Measurements from ENCODE around the gene TPK1. TPM values are rescaled to one million over a fixed set of nuclear protein-coding genes. Genes with fewer than 3 reads are reported as not detected.

The TPK1 gene
- total RNA-seq, 6 donors from 2014 or later = 4.2 to 12.3 (median 9.1) TPM

GRCh38 chr7:144713850-144714249, 122.0 kb downstream of the TPK1 start:
- no peak for DNase-seq
- WGBS, 2 donors = 15 to 19% methylated on average over 2 of the region's 2 CpGs

GRCh38 chr7:144710791-144711190, 125.1 kb downstream of the TPK1 start:
- Histone ChIP-seq H3K27me3 (no peaks in the 10 kb centered on the region), H3K36me3 (no peaks in the 10 kb centered on the region), H3K9me3 (no peaks in the 10 kb centered on the region), H3K4me3 (no peak overlapping the region), H3K4me1 (no peaks in the 10 kb centered on the region), H3K27ac (no peak overlapping the region)
- DNase-seq = no peak
- no peak for ATAC-seq (ENCODE audit: low FRiP score in 2 of 2)
- TF ChIP-seq CTCF (IDR thresholded peaks at IDR 0.05) (no peak), POLR2A (IDR thresholded peaks at IDR 0.05) (no peak), POLR2AphosphoS5 (IDR thresholded peaks at IDR 0.05) (no peak), EP300 (IDR thresholded peaks at IDR 0.05) (no peak)
- 89 to 90% methylated on average over 4 of the region's 4 CpGs for WGBS, 2 donors

More at GRCh38 chr7:144713850-144714249, 122.0 kb downstream of the TPK1 start:
- Histone ChIP-seq H3K27me3 (no peaks in the 10 kb centered on the region), H3K4me1 (no peaks in the 10 kb centered on the region), H3K9me3 (no peaks in the 10 kb centered on the region), H3K36me3 (no peaks in the 10 kb centered on the region), H3K27ac (no peak overlapping the region), H3K4me3 (no peak overlapping the region)
- ATAC-seq (ENCODE audit: low FRiP score in 2 of 2) = no peak
- TF ChIP-seq CTCF (IDR thresholded peaks at IDR 0.05) = no peak
- TF ChIP-seq POLR2A (IDR thresholded peaks at IDR 0.05) = no peak
- no peak for TF ChIP-seq POLR2AphosphoS5 (IDR thresholded peaks at IDR 0.05)
- no peak for TF ChIP-seq EP300 (IDR thresholded peaks at IDR 0.05)

- Histone ChIP-seq H3K27ac (no peak overlapping the region), H3K27me3 (no peaks in the 10 kb centered on the region), H3K4me3 (no peak overlapping the region), H3K9me3 (no peaks in the 10 kb centered on the region), H3K36me3 (no peaks in the 10 kb centered on the region), H3K4me1 (no peaks in the 10 kb centered on the region)
- 67 to 75% methylated on average over 1 of the region's 1 CpG for WGBS, 2 donors
- ATAC-seq (ENCODE audit: low FRiP score in 2 of 2) = no peak
- TF ChIP-seq POLR2AphosphoS5 (IDR thresholded peaks at IDR 0.05) (no peak), POLR2A (IDR thresholded peaks at IDR 0.05) (no peak), EP300 (IDR thresholded peaks at IDR 0.05) (no peak), CTCF (IDR thresholded peaks at IDR 0.05) (no peak)
- DNase-seq = no peak
Observed at GRCh38 chr7:144709066-144709465, 126.8 kb downstream of the TPK1 start.

- no peaks in the 10 kb centered on the region for H3K9me3 ChIP-seq
- ATAC-seq (ENCODE audit: low FRiP score in 2 of 2) (no peak), DNase-seq (no peak)
- H3K27ac ChIP-seq = no peak overlapping the region
- H3K36me3 ChIP-seq = no peaks in the 10 kb centered on the region
- H3K27me3 ChIP-seq = no peaks in the 10 kb centered on the region
- no peak overlapping the region for H3K4me3 ChIP-seq
- no peaks in the 10 kb centered on the region for H3K4me1 ChIP-seq
- TF ChIP-seq POLR2A (IDR thresholded peaks at IDR 0.05) (no peak), POLR2AphosphoS5 (IDR thresholded peaks at IDR 0.05) (no peak), EP300 (IDR thresholded peaks at IDR 0.05) (no peak), CTCF (IDR thresholded peaks at IDR 0.05) (no peak)
Observed at GRCh38 chr7:144691240-144691639, 144.6 kb downstream of the TPK1 start.

GRCh38 chr7:144682581-144683280, 153.1 kb downstream of the TPK1 start:
- H3K27ac ChIP-seq = no peak overlapping the region
- no peaks in the 10 kb centered on the region for H3K27me3 ChIP-seq
- no peak for ATAC-seq (ENCODE audit: low FRiP score in 2 of 2)
- no peaks in the 10 kb centered on the region for H3K36me3 ChIP-seq
- DNase-seq = no peak
- no peaks in the 10 kb centered on the region for H3K9me3 ChIP-seq
- TF ChIP-seq POLR2A (IDR thresholded peaks at IDR 0.05) (no peak), POLR2AphosphoS5 (IDR thresholded peaks at IDR 0.05) (no peak), CTCF (IDR thresholded peaks at IDR 0.05) (no peak)
- no peaks in the 10 kb centered on the region for H3K4me1 ChIP-seq
- 89 to 94% methylated on average over 6 of the region's 6 CpGs for WGBS, 2 donors
- H3K4me3 ChIP-seq = no peak overlapping the region

All from upper lobe of left lung (tissue), 6 donors.